DOHH2 (cell line): ENCODE data around the gene PRKN.

Experiments
- H3F3A ChIP-seq: fragments of 200-600 bp; sonication (generic), shearing (Covaris generic); 2 replicates; pipeline ENCODE4 v1.6.0; 2016; ENCODE audit warnings: antibody characterized with exemption, mild to moderate bottlenecking; ENCODE audit not compliant: control insufficient read depth, insufficient read depth
- H3K27ac ChIP-seq: fragments of 200-600 bp; sonication (generic); 2 replicates; pipeline ENCODE4 v1.5.1; 2014; ENCODE audit warnings: low read depth, mild to moderate bottlenecking, low read length, moderate library complexity
- H3K27me3 ChIP-seq: fragments of 200-600 bp; sonication (generic); 2 replicates; pipeline ENCODE4 v1.6.1; 2014; ENCODE audit warnings: mild to moderate bottlenecking, low read length, mixed read lengths; ENCODE audit not compliant: control insufficient read depth
- H3K36me3 ChIP-seq: fragments of 200-600 bp; sonication (generic); 2 replicates; pipeline ENCODE4 v1.6.1; 2014; ENCODE audit warnings: mild to moderate bottlenecking, low read length, moderate library complexity, mixed read lengths; ENCODE audit not compliant: control insufficient read depth
- H3K4me1 ChIP-seq: fragments of 200-600 bp; sonication (generic); 2 replicates; pipeline ENCODE4 v1.6.1; 2014; ENCODE audit warnings: mild to moderate bottlenecking, low read length, mixed read lengths; ENCODE audit not compliant: control insufficient read depth
- H3K4me2 ChIP-seq: fragments of 200-600 bp; sonication (generic); 2 replicates; pipeline ENCODE4 v1.6.0; 2014; ENCODE audit warnings: mild to moderate bottlenecking, low read length, moderate library complexity
- H3K4me3 ChIP-seq: fragments of 200-600 bp; sonication (generic); 2 replicates; pipeline ENCODE4 v1.5.1; 2014; ENCODE audit warnings: mild to moderate bottlenecking, low read length, mixed read lengths
- H3K79me2 ChIP-seq: fragments of 200-600 bp; sonication (generic); 2 replicates; pipeline ENCODE4 v1.6.1; 2014; ENCODE audit warnings: mild to moderate bottlenecking, low read length, mixed read lengths; ENCODE audit not compliant: control insufficient read depth
- H3K9me2 ChIP-seq: fragments of 200-600 bp; sonication (generic); replicated peaks from 2 replicates; pipeline ENCODE4 v1.6.1; 2014; ENCODE audit warnings: mild to moderate bottlenecking, low read length, mixed read lengths; ENCODE audit not compliant: control insufficient read depth
- H3K9me3 ChIP-seq: fragments of 200-600 bp; sonication (generic); 2 replicates; pipeline ENCODE4 v1.6.1; 2014; ENCODE audit warnings: antibody characterized with exemption, low read length, mixed read lengths; ENCODE audit not compliant: control insufficient read depth, insufficient read depth
- H4K20me1 ChIP-seq: fragments of 200-600 bp; sonication (generic); 2 replicates; pipeline ENCODE4 v1.6.0; 2014; ENCODE audit warnings: low read depth, mild to moderate bottlenecking, antibody characterized with exemption, low read length, moderate library complexity; ENCODE audit not compliant: control insufficient read depth, insufficient read depth
- EZH2phosphoT487 ChIP-seq: fragments of 200-600 bp; sonication (generic); IDR thresholded peaks from 2 replicates; pipeline ENCODE4 v1.6.1; 2017; ENCODE audit warnings: borderline replicate concordance, mild to moderate bottlenecking, antibody characterized with exemption, low read length, moderate library complexity, mixed read lengths
- TF ChIP-seq, protein P1 (sequence below): fragments of 200-600 bp; sonication (generic); IDR thresholded peaks from one replicate; pipeline ENCODE4 v1.5.1; 2014; ENCODE audit warnings: antibody characterized with exemption, mild to moderate bottlenecking, low read depth, low read length; ENCODE audit not compliant: poor library complexity, severe bottlenecking

The PRKN gene

DNA sequence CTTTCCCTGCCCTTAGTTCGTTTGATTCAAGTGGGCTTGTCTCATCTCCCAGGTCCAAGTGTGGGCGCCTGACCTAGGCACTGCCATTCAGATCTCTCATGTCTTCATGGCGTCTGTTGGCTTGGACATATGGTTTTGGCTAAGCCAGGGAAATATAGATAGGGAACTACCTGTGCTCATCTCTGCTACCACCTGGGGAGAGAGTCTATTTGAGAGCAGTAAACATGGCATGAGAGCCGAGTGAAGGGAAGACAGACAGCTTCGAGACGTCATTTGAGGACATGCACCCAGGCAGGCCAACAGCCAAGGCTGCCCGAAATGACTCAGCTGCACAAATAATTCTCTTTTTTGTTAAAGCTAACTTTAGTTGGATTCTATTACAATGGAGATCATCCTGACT, 1083.0 kb downstream of the PRKN start:
- Histone ChIP-seq H3K4me2 (no peak overlapping the region), H3K4me3 (no peak overlapping the region), H3K79me2 (no peaks in the 10 kb centered on the region), H4K20me1 (no peaks in the 10 kb centered on the region), H3K36me3 (no peaks in the 10 kb centered on the region), H3K4me1 (no peaks in the 10 kb centered on the region), H3K9me3 (no peaks in the 10 kb centered on the region), H3F3A (no peaks in the 10 kb centered on the region), H3K27me3 (no peaks in the 10 kb centered on the region), H3K27ac (no peak overlapping the region), H3K9me2 (no peaks in the 10 kb centered on the region)
- TF ChIP-seq EZH2phosphoT487: no peak
- TF ChIP-seq, protein P1, sequence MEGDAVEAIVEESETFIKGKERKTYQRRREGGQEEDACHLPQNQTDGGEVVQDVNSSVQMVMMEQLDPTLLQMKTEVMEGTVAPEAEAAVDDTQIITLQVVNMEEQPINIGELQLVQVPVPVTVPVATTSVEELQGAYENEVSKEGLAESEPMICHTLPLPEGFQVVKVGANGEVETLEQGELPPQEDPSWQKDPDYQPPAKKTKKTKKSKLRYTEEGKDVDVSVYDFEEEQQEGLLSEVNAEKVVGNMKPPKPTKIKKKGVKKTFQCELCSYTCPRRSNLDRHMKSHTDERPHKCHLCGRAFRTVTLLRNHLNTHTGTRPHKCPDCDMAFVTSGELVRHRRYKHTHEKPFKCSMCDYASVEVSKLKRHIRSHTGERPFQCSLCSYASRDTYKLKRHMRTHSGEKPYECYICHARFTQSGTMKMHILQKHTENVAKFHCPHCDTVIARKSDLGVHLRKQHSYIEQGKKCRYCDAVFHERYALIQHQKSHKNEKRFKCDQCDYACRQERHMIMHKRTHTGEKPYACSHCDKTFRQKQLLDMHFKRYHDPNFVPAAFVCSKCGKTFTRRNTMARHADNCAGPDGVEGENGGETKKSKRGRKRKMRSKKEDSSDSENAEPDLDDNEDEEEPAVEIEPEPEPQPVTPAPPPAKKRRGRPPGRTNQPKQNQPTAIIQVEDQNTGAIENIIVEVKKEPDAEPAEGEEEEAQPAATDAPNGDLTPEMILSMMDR: no peak

DNA sequence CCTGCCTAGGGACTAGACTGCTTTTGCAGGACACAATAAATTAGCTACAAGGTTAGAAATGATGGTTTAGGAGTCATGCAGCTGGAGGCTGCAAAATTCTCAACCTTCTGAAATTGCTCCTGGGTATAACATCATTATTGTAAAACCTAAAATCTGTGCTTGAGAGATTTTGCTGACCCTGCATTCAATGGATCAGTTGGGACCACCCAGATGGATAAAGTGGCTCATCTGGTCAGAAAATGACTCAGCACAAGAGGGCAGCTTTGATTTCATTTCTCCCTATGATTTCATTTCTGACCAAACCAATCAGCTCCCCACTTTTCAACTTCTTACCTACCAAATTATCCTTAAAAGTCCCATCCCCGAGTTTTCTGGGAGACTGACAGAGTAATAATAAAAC, 1086.4 kb downstream of the PRKN start:
- no peaks in the 10 kb centered on the region for H3K9me2 ChIP-seq
- H3F3A ChIP-seq: no peaks in the 10 kb centered on the region
- H3K9me3 ChIP-seq: no peaks in the 10 kb centered on the region
- no peak overlapping the region for H3K27ac ChIP-seq
- H3K4me2 ChIP-seq: no peak overlapping the region
- no peaks in the 10 kb centered on the region for H4K20me1 ChIP-seq
- no peaks in the 10 kb centered on the region for H3K36me3 ChIP-seq
- H3K79me2 ChIP-seq: no peaks in the 10 kb centered on the region
- no peaks in the 10 kb centered on the region for H3K27me3 ChIP-seq
- TF ChIP-seq, protein P1: no peak
- no peak for TF ChIP-seq EZH2phosphoT487
- no peak overlapping the region for H3K4me3 ChIP-seq
- H3K4me1 ChIP-seq: no peaks in the 10 kb centered on the region

DNA sequence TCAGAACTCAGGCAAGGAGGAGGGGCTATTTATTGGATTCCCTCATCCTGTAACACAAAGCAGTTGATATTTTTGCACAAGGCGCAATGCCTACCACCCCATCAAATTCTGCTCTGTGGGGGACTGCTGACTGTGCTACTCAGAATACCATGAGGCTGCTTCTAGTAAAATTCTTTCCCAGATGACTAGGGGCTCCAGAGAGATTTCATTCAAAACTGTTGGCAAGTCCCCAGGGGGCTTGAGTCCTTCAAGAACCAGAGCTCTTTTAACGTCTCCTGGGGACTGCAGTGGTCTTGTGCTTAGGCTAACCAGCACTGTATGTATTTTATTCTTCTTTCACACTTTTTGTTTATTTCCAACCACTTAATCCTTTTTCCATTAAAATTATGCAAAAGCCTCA, 1087.8 kb downstream of the PRKN start:
- Histone ChIP-seq H3K9me3 (no peaks in the 10 kb centered on the region), H4K20me1 (no peaks in the 10 kb centered on the region), H3K4me1 (no peaks in the 10 kb centered on the region), H3K27me3 (no peaks in the 10 kb centered on the region), H3K79me2 (no peaks in the 10 kb centered on the region), H3K36me3 (no peaks in the 10 kb centered on the region), H3K9me2 (no peaks in the 10 kb centered on the region), H3K4me2 (no peak overlapping the region), H3F3A (no peaks in the 10 kb centered on the region), H3K4me3 (no peak overlapping the region), H3K27ac (no peak overlapping the region)
- TF ChIP-seq EZH2phosphoT487: no peak
- TF ChIP-seq, protein P1: no peak

DNA sequence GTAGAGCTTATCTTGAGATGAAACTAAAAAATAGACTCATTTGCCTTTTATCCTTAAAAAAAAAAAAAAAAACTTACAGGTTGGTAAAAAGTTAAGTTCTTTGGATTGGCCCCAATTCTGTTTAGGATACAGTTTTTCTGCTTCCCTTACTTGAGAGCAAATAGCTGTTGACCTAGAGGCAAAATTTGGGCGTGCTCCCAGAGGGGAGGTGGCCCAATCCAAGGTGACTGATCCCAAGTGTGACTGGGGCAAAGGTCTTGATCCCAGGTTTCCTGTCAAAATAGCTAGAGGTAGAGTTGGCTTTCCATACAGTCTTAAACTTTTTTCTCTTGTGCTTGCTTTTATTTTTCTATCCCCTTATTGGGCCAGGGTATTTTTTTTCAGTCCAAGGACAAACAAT, 1089.9 kb downstream of the PRKN start:
- Histone ChIP-seq H3K36me3 (no peaks in the 10 kb centered on the region), H3K9me3 (no peaks in the 10 kb centered on the region), H3K4me3 (no peak overlapping the region), H3K27me3 (no peaks in the 10 kb centered on the region), H3K4me2 (no peak overlapping the region), H3K4me1 (no peaks in the 10 kb centered on the region), H3F3A (no peaks in the 10 kb centered on the region), H3K27ac (no peak overlapping the region), H3K9me2 (no peaks in the 10 kb centered on the region), H3K79me2 (no peaks in the 10 kb centered on the region), H4K20me1 (no peaks in the 10 kb centered on the region)
- no peak for TF ChIP-seq EZH2phosphoT487
- TF ChIP-seq, protein P1: no peak
